Effector CD4-positive, alpha-beta T cell (primary cell): ENCODE results near the gene HTR4.
A peak's percentile ranks its signal among the peaks of the same experiment; 100 is the strongest.
"Not testable (repeated sequence)": the region's sequence is repeated elsewhere in the genome, so short reads cannot be mapped to it uniquely, and the experiment has no call there.

Experiments
- DNase-seq: peaks from one replicate; pipeline ENCODE4 v3.0.0-alpha.2; 2020

Gene HTR4

DNA sequence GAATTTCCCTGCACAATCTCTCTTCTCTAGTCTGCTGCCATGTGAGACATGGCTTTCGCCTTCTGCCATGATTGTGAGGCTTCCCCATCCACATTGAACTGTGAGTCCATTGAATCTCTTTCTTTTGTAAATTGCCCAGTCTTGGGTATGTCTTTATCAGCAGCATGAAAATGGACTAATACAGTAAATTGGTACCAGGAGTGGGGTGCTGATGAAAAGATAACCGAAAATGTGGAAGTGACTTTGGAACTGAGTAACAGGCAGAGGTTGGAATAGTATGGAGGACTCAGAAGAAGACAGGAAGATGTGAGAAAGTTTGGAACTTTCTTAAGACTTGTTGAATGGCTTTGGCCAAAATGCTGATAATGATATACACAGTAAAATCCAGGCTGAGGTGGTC lies 124.9 kb downstream of the HTR4 start:
- not testable (repeated sequence) for DNase-seq

- no peak for DNase-seq
Measured at GRCh38 chr5:148524721-148525120, 129.6 kb downstream of the HTR4 start.

DNA sequence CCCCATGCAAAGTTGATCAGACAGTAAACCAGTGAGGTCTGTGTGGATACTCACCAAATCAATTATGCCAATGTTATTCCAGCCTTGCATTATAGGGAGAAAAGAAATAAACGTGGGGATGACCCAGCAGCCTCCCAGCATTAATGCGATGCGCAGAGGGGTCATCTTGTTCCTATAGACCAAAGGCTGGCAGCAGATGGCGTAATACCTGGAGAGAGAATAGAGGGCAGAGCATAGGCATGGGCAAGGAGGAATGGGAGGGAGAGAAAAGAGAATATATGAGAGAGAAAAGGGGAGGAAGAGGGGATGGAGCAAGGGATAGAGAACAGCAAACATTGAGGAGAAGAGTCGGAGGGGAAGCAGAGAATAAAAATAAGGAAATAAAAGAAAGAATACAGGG lies 131.2 kb downstream of the HTR4 start:
- DNase-seq = no peak

DNA sequence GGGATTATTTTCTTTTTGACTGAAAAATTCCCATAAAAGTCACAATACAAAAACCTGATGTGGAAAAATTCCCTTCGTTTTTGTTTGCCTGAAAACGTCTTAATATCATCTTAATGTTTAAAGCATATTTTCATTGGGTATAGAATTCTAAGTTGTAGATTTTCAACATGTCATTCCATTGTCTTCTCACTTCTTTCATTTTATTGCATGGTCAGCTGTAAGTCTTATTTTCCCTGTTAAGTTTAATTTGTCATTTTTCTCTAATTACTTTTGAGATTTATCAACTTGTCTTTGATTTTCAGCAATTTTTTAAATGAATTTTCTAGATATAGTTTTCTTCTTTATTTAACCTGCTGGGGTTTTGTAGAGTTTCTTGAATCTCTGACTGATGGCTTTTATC lies 138.9 kb downstream of the HTR4 start:
- no peak for DNase-seq

GRCh38 chr5:148514344-148514743 lies 140.0 kb downstream of the HTR4 start:
- no peak for DNase-seq

DNA sequence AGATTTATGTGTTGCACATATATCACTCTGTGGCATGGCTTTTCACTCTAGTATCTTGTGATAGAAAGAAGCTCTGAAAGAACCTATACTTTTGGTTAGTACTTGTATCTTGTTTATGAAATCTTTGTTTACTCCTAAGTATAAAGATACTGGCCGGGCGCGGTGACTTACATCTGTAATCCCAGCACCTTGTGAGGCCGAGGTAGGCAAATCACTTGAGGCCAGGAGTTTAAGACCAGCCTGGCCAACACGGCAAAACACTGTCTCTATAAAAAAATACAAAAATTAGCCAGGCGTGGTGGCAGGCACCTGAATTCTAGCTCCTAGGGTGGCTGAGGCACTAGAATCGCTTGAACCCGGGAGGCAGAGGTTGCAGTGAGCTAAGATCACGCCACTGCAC lies 141.8 kb downstream of the HTR4 start:
- no peak for DNase-seq

GRCh38 chr5:148511810-148512347 lies 142.4 kb downstream of the HTR4 start:
- no peak for DNase-seq

DNA sequence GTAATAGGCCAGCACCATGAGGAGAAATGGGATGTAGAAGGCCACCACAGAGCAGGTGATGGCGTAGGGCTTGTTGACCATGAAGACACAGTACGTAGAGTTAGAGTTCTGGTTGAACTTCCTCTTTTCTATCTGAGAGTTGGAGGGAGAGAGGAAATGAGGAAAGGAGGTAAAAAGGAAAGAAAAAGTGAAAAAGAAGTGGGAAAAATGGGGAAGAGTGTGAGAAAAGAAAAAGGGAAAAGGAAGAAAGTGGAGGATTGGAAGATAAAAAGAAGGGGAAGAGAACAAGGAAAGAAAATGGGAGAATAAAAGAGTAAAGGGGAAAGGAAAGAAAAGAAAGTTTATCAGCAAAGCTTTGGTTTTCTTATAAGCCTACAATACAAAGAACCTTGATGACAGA lies 144.4 kb downstream of the HTR4 start:
- DNase-seq = no peak

GRCh38 chr5:148507648-148508047 lies 146.7 kb downstream of the HTR4 start:
- no peak for DNase-seq

DNA sequence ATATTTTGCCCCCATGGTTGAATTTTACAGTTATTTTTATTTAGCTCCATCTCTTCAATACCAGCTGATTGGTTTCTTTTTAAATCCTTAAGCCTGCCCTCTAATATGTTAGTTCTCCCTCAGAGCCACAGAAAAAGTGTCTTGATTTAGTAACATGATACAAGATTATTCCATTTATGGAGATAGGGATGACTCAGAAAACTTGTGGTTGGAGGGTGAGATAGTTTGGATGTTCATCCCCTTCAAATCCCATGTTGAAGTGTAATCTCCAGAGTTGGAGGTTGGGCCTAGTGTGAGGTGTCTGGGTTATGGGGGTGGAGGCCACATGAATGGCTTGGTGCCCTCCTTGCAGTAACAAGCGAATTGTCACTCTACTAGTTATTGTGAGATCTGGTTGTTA lies 154.9 kb downstream of the HTR4 start:
- DNase-seq = no peak

- no peak for DNase-seq
Measured at GRCh38 chr5:148497757-148498156, 156.6 kb downstream of the HTR4 start.

- DNase-seq = no peak
Measured at GRCh38 chr5:148492351-148492750, 162.0 kb downstream of the HTR4 start.

- no peak for DNase-seq
Measured at GRCh38 chr5:148491793-148492184, 162.5 kb downstream of the HTR4 start.

- no peak for DNase-seq
Measured at GRCh38 chr5:148491015-148491792, 163.1 kb downstream of the HTR4 start.

GRCh38 chr5:148488757-148489156 lies 165.6 kb downstream of the HTR4 start:
- no peak for DNase-seq

GRCh38 chr5:148486456-148486855 lies 167.9 kb downstream of the HTR4 start:
- no peak for DNase-seq

DNA sequence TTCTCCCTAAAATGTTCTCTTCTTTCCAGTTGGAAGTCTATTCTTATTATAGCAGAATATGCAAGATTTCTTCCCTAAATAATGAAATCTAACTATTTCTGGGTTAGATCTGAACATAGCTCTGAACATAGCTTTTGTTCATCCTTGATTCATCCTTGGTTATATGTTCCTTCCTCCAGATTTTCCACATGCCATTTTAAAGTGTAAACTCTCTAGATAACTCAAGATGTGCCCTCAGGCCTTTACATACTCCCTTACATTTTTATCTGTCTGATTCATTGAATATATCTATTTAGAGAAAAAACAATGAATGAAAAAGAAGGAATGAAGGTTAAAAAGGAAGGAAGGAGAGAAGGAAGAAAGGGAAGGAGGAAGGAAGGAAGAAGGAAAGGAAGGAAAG lies 169.7 kb downstream of the HTR4 start:
- DNase-seq = no peak

- DNase-seq = no peak
Measured at GRCh38 chr5:148483750-148484149, 170.6 kb downstream of the HTR4 start.

DNA sequence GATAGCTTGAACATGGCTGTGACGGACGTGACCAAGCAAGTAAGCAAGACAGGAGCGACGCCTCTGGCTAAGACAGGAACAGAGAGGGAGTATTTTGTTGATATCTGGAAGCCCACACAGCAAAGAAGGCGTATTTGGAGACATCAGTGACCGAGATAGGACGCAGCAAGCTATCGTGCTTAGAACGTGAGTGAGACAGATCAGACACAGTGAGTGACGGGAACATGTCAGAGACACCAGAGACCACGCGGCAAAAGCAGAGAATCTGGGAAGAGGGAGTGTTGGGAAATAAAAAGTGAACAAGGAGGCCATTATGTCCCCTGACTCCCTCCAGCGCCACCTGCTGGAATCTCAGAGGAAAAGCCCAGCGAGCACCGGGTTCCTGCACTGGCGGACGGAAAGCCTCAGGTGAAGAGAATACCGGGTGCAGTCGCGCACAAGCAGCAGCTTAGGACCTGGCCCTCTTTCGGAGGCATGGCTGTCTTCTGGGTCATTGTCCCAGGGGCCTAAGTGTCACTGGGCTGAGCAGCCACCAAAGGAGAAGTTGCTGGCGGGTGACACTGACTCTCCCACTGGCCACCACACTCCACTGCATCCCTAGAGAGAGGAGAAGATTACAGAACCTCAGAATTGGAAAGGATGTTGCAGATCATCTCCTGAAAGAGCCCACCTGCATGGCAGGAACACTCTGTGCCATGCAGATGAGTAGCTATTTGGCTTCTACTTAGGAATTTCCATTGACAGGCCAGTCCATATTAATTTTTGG lies 171.4 kb downstream of the HTR4 start:
- DNase-seq = peak; percentile 37

GRCh38 chr5:148482196-148482595 lies 172.1 kb downstream of the HTR4 start:
- no peak for DNase-seq

DNA sequence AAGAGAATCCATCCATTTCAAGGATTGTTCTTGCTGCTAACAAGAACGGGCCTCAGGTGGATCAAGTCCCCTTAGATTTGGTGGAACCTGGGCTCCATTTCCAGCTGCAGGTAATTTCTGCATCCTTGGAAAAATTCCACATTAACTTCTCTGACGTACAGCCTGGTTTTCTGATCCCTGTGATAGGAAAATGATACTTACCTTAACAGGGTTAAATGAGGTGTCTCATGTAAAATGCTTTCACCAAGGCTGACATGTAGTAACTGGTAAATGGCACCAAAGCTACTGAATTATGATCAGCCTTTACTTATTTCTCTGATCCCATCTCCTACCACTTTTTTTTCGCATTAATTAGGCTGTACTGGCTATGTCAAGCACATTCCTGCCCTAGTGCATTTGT lies 176.9 kb downstream of the HTR4 start:
- no peak for DNase-seq

GRCh38 chr5:148476302-148476701 lies 178.0 kb downstream of the HTR4 start:
- DNase-seq = no peak

DNA sequence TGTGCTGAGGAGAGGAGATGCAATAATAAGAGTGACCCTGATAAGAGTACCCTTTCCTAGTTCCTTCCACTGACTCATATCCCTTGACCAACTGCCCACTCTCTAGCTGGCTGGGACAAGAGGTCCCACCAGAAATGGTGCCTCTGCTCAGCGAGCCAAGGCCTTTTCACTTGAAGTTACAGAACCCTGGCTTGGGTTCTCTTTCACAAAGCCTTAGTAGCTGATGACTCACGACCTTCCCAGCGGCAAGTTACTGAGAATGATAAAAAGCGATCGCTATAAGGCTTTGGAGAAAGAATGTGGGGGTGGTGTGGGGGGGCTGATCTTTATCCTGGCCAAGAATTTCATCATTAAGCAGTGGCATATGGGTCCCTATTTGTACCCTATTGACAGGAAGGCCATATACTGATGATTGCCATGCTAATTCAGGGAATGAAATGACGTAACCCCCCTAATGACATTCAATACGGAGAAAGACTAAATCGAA lies 180.3 kb downstream of the HTR4 start:
- DNase-seq = no peak

DNA sequence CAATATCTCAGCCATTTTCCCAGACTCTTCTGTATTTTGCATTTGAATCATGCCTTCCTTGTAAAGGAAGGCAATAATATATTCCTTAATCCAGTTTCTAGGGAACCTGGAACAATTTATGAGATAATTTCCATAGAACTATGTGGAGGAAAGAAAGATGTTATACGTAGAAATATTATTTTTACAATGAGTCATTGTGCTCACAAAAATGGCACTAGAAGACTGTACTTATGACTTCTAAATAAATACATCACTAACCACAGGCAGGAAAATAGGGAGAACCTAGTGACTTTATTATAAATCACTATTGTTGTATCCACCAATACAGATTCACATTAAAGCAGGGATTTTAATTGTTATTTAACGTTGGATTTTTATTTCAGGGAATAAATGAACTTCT lies 182.9 kb downstream of the HTR4 start:
- no peak for DNase-seq
